GM12873 (cell line): ENCODE measurements around the gene LPAR1.

ENCODE experiments used
- TF ChIP-seq, protein P1 (sequence below): IDR thresholded peaks from 2 replicates; pipeline ENCODE4 v1.5.1; 2012; ENCODE audit warnings: low read depth, mild to moderate bottlenecking, moderate library complexity, low read length, control low read depth; ENCODE audit not compliant: insufficient read depth; ENCODE audit errors: missing control alignments

Gene LPAR1

DNA sequence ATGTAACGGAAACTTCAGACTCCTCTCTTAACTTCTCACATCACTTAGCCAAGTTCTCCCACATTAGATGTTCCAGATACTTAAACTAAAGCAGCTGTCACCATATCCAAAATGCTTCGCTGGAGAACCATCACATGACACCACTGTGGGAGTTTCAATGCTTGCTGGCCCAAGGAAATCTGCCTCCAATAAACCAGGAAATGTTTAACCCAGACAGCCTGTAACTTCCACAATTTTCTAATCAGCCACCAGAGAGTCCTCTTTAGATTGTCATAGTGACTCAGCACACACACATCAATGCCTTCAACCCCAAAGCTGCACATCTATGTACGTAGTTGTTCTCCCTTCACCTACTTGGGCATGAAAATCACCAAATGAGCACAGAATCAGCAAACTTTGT lies 118.7 kb downstream of the LPAR1 start:
- TF ChIP-seq, protein P1, sequence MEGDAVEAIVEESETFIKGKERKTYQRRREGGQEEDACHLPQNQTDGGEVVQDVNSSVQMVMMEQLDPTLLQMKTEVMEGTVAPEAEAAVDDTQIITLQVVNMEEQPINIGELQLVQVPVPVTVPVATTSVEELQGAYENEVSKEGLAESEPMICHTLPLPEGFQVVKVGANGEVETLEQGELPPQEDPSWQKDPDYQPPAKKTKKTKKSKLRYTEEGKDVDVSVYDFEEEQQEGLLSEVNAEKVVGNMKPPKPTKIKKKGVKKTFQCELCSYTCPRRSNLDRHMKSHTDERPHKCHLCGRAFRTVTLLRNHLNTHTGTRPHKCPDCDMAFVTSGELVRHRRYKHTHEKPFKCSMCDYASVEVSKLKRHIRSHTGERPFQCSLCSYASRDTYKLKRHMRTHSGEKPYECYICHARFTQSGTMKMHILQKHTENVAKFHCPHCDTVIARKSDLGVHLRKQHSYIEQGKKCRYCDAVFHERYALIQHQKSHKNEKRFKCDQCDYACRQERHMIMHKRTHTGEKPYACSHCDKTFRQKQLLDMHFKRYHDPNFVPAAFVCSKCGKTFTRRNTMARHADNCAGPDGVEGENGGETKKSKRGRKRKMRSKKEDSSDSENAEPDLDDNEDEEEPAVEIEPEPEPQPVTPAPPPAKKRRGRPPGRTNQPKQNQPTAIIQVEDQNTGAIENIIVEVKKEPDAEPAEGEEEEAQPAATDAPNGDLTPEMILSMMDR, result no peak

DNA sequence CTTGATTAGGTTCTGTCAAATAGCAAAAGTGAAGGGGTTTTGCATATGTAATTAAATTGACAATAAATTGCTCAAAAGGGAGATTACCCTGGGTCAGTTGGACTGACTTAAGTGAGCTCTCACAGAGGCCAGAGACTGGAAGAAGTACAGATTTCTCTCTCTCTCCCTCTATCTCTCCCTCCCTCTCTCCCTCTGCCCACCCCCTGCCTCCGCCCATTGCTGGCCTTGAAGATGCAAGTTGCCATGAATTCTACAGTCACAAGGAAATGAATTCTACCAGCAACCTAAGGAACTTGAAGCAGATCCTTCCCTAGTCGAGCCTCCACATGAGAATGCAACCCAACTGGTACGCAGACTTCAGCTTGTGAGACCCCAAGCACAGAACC lies 119.2 kb downstream of the LPAR1 start:
- TF ChIP-seq, protein P1, result no peak

DNA sequence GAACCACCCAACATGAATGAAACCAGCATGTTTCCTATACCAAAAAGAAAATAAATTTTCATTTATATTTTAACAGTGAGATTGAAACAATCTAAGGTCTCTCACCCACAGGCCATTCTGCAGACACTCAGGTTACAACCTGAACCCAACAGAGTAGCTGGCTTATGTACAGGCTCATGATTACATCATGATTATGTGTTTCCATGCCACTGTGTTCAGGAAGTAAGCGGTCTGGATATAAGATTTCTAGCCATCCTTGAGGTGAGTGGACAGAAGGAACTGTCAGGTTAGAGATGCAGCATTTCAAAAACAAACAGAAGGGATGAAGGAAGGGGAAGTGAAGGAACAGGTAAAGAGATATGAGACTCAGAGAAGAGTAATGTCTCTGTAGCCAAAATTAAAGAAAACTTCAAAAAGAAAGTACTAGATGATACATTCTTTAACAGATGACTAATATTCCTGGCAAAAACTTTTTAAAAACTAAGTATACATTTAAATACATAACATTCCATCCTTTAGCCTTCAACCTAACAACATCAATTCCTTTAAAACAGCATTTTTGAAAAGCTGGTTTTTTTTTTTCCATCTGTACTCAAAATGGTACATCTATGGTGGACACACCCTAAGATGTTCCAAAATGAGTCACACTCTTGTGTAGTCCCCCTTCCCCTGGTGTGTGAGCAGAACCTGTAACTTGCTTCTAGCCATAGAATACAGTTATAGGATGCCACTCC lies 119.8 kb downstream of the LPAR1 start:
- TF ChIP-seq, protein P1, result no peak

DNA sequence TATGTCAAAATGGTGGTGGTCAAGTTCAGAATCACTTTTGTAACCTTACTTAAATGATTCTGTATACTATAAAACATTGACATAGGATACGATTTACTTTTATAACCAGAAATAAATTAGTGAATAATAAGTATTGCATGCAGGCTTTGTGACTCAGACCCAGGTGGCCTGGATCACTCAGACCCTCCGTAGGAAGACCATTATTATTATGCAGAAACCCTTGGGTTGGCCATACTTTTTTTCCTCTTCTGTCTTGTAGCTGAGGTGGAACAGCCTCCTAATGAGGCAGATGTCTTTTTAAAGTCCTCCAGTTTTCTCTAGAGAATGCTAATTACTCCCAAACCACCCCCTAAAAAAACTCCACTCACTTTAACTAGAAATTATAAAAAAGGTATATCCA lies 121.9 kb downstream of the LPAR1 start:
- TF ChIP-seq, protein P1, result no peak

DNA sequence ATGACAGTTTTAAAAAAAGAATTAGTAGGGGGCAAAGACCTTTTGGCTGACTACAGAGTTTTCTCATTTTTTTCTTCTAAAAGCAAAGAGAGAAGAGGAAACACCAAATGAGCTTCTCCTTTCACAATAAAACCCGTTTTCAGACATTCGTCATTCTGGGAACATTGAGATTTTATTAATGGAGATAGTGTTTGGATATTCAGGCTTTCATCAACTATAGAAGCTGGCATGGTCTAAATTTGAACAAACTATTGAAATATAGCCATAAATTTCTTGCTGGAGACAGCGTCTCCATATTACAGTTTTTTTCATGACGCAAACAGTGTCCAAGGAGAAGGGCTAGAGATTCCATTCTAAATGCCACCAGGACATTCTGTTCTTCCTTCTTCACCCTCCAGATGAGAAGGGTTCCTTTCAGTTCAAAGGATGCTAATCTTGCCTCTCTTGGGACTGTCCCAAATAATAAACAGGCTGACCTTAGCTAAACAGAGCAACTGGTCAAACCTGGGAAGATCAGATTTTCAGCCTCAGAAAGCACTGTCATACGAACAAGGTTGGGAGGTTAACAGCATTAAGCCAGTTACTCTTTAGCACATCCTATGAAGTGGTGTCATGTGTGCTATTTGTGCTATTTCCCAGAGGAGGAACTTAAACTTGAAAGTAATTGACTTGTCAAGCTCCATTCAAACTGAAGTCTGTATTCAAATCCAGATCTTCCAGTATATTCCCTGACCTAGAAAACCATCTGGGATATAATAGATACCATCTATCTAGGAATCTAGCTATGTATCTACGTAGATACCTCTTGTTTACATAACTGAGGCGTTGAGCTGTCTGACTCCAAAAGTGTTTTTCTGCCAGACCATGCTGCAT lies 125.6 kb downstream of the LPAR1 start:
- TF ChIP-seq, protein P1, result no peak

DNA sequence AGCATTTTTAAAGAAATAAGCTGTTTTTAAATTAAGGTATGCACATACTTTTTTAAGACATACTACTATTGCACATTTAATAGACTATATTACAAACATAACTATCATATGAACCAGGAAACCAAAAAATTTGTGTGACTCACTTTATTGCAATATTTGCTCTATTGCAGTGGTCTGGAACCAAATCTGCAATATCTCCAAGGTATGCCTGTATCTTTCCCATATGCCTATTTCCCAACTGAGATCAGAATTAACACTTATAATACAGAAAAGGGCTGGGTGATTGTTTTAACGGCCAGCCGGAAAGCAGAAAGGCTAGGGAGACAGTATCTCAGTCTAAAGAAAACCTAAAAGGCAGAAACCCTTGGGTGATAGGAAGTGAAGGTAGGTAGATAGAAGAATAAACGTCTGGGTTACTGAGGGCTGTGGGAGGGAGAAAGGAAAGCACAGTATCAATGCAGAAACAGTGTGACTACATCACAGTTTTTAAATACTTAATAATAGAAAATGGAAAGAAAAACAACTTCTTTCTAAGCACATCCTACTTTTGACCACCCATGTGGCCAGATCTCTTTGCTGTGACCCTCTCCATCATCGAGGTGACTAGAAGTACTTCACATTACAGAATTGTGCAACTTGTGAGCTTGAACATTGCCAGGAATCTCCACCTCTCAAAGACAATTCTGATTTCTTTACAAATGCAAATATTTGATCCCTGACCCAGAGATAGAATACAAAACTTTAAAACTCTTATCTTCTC lies 126.4 kb downstream of the LPAR1 start:
- TF ChIP-seq, protein P1, result no peak

DNA sequence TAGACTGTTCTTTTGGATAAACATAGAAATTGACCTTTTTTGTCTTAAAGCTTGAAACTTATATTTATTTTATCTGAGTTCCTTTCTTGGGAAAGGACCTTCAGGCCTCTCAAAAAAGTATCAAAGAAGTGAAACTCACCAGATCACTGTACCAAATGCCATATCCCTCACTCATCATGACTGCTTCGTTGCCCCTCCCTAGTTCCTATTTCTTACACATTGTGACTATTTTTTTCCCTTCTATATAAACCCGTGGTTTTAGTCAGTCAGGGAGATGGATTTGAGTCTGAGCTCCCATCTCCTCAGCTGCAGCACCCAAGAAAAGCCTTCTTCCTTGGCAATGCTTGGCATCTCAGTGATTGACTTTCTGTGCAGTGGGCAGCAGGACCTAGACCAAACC lies 129.4 kb downstream of the LPAR1 start:
- TF ChIP-seq, protein P1, result no peak
